Bone marrow (tissue), 2 donors: ENCODE results near the gene PHYHD1.

Experiments
- DNase-seq, 2 donors: peaks; one replicate each; lab custom pipeline; 2025; lab: John Stamatoyannopoulos, UW

The PHYHD1 gene

GRCh38 chr9:128901379-128901778, 19.4 kb upstream of the PHYHD1 start:
- DNase-seq, result no peak

DNA sequence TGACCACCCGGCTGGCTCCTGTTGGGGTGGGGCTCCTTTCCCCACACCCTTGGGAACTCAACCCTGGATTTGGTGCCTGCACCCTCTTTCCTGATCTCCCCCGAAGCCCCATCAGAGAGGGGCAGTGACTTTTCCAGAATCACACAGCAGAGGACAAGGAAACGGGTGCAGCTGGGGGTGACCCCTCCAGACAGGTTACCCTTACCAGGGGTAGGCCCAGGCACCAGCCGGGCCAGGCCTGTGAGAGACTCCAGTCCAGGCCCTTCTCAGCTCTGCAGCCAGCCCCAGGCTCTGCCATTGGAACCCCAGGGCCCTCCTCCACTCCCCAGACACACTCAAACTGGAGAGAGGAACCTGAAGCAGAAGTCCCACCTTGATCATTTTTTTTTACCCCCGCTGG, 19.0 kb upstream of the PHYHD1 start:
- DNase-seq, result no peak

- DNase-seq, result peak in 1 of 2 donors; percentile 34
Measured at GRCh38 chr9:128902351-128903078, 18.3 kb upstream of the PHYHD1 start.

DNA sequence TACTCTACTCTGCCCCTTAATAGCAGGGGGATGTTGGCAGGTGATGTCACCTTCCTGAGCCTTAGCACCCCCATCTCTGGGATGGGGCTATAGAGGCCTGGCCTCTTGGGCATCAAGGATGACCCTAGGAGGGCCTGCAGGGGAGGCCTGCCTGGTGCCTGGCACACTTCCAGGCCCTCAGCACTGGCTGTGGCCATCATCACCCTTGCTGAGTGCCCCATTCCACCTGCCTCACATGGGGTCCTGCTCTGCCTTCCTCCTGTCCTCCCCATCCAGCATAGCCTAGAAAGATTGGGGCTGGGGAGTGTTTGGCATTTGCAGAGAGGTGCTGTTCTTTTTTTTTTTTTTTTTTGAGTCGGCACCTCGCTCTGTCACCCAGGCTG, 17.7 kb upstream of the PHYHD1 start:
- no peak for DNase-seq

DNA sequence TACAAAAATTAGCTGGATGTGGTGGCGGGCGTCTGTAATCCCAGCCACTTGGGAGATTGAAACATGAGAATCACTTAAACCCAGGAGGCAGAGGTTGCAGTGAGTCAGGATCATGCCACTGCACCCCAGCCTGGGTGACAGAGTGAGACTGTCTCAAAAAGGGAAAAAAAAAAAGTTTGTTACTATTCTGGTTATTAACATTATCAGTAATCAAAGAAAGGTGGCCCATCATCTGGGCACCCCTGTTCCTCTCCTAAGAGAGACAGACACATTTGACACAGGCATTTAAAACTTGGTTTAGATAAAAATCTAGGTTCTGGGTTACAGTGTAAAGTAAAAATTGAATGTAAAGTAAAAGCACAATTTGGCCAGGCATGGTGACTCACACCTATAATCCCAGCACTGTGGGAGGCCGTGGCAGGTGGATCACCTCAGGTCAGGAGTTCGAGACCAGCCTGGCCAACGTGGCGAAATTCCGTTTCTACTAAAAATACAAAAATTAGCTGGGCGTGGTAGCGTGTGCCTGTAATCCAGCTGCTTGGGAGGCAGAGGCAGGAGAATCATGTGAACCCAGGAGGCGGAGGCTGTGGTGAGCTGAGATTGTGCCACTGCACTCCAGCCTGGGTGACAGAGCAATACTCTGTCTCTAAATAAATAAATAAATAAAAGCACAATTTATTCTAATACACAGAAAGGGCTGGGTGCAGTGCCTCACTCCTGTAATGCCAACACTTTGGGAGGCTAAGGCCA, 16.7 kb upstream of the PHYHD1 start:
- DNase-seq, result no peak

- no peak for DNase-seq
Measured at GRCh38 chr9:128905964-128906363, 14.8 kb upstream of the PHYHD1 start.

- DNase-seq, result no peak
Measured at GRCh38 chr9:128906741-128907140, 14.0 kb upstream of the PHYHD1 start.

- DNase-seq, result no peak
Measured at GRCh38 chr9:128908372-128908771, 12.4 kb upstream of the PHYHD1 start.

- no peak for DNase-seq
Measured at GRCh38 chr9:128909859-128910258, 10.9 kb upstream of the PHYHD1 start.

GRCh38 chr9:128910906-128911305, 9.9 kb upstream of the PHYHD1 start:
- no peak for DNase-seq

- no peak for DNase-seq
Measured at GRCh38 chr9:128911529-128912035, 9.2 kb upstream of the PHYHD1 start.

- DNase-seq, result no peak
Measured at GRCh38 chr9:128912270-128912853, 8.4 kb upstream of the PHYHD1 start.

- no peak for DNase-seq
Measured at GRCh38 chr9:128913048-128913900, 7.5 kb upstream of the PHYHD1 start.

GRCh38 chr9:128913995-128914772, 6.6 kb upstream of the PHYHD1 start:
- no peak for DNase-seq

GRCh38 chr9:128916204-128916603, 4.6 kb upstream of the PHYHD1 start:
- no peak for DNase-seq

GRCh38 chr9:128916745-128917144, 4.0 kb upstream of the PHYHD1 start:
- DNase-seq, result no peak

DNA sequence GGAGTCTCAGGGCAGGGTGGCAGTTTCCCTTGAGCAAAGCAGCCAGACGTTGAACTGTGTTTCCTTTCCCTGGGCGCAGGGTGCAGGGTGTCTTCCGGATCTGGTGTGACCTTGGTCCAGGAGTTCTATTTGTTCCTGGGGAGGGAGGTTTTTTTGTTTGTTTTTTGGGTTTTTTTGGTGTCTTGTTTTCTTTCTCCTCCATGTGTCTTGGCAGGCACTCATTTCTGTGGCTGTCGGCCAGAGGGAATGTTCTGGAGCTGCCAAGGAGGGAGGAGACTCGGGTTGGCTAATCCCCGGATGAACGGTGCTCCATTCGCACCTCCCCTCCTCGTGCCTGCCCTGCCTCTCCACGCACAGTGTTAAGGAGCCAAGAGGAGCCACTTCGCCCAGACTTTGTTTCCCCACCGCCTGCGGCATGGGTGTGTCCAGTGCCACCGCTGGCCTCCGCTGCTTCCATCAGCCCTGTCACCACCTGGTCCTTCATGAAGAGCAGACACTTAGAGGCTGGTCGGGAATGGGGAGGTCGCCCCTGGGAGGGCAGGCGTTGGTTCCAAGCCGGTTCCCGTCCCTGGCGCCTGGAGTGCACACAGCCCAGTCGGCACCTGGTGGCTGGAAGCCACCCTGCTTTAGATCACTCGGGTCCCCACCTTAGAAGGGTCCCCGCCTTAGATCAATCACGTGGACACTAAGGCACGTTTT, 3.5 kb upstream of the PHYHD1 start:
- DNase-seq, result no peak

- DNase-seq, result no peak
Measured at GRCh38 chr9:128918921-128919320, 1.9 kb upstream of the PHYHD1 start.

DNA sequence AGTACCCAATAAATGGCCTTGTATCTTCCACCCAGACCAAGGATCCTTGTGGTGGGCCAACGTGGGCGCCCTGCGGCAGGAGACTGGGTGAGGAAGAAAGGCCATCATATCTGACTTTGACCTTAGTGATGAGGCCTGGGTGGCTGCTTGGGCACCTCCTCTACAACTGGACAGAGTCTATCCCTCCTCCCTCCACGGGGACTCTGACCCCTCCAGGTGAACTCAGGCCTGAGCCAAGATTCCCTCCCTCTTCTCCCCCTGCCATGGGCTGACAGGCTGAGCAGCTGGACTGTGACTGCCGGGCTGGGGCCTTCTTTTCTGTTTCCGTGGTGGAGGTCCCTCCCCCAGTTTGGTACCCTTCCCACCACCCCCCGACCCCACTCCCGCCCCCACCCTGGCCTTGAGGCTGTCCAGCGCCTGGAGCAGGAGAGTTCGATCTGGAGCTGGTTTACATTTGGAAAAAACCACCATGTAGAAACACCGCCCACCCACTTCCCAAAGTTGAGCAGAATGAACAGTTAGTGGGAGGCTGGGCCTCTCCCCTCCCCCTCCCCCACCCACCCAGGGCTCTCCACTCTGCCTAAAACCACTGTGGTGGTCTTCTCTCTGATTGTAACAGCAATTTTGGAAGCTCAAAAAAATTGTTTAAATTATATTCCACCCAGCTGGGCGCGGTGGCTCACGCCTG, 1.2 kb upstream of the PHYHD1 start:
- no peak for DNase-seq
